Fibroblast of the conjunctiva (primary cell): ENCODE measurements around the gene DDX10.

Source experiments
- DNase-seq: peaks from one replicate; pipeline ENCODE4 v3.0.0-alpha.2; 2010; ENCODE audit warnings: low read depth

DDX10 gene

GRCh38 chr11:108872781-108873291, 208.0 kb downstream of the DDX10 start:
- DNase-seq = no peak

DNA sequence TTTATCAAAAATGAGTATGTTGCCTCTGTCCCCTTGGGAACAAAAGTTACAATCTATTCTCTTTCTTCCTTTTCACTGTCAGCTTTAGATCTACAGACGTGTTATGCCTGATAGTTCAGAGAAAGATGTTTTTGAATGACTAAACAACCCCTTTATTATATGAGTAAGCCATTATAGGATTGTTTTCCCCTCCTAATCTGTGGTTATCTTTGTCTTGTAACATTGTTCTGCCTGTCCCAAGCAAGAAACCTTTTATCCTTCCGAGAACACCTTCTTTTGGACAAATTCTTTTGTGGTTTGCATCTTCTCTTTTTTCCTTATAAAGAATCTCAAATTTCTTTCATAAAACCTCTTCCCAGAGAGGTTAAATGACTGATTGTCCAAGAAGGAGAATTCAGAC, 208.4 kb downstream of the DDX10 start:
- no peak for DNase-seq

- no peak for DNase-seq
Observed at GRCh38 chr11:108873941-108874340, 209.1 kb downstream of the DDX10 start.

GRCh38 chr11:108875134-108875533, 210.3 kb downstream of the DDX10 start:
- DNase-seq = no peak

DNA sequence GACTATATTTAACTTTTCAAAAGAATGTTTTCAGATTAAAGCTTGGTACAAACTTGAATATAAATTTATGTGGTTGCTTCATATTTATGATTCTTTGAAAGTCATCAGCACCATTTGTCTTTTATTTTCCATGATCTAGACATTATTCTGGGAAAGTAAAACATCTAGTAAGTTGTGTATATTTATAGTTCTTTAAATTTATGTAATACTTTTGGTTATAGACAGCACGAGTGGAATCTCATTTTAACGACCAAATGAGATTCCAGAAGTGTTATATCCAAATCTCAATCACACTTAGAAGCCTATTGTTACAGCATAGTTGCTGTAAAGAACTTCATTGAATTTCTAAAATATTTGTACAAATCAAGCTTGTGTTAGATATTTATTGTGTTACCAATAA, 212.3 kb downstream of the DDX10 start:
- no peak for DNase-seq

GRCh38 chr11:108880510-108880909, 215.6 kb downstream of the DDX10 start:
- no peak for DNase-seq

GRCh38 chr11:108881131-108881530, 216.3 kb downstream of the DDX10 start:
- DNase-seq = no peak

DNA sequence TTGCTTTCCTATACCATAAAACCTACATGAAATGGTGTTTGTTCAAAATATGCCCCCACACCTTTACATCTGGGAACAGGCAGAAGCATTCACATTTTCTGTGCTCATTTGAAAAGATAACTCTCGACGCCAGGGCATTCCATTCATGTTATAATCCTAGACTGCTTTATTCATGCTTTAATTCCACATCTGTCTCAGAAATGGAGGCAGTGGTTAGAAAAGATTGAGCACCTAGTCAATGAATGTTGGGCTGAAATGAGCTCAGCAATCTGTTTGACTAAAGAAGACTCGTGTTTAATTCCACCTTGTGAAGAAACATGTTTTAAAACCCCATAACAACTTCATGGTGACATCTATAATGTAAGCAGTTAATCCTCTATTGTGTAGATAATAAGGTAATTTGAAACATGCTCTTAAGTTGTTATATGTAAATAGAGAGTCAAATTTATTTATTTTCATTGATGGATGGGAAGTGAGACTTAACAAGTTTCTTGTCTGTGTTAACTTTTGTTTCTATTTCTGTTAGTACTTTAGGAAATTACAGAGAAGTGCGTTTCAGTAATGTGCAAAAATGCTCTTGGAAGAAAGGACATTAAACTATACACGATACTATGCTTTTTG, 217.5 kb downstream of the DDX10 start:
- no peak for DNase-seq

DNA sequence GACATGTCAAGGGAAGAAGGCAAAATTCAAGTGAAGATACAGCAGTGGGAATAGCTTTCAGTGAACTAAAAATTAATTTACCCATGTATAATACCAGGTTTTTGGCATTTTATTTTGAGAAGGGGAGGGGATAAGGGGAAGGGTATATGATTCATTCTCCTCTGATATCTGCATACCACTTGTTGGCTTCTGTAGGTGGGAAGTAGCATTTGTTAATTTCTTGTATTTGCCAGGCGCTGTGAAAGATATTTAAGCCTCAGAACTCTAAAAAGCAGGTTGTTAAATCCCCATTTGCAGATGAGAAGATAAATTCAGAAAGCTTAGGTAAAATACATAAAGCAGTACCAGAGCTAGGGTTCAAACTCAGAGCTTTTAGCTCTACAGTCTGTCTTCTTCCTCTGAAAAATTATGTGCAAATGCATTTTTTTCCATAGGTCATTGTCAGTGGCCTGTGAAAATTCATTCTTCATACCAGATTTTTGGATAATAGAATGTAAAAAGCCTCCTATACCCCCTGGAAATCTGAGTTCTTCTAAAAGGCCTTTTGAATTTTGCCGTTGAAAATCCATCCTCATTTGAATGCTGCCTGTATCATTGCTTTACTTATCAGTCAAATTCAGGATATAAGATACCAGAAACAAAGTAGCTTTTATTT, 221.3 kb downstream of the DDX10 start:
- DNase-seq = no peak

- no peak for DNase-seq
Observed at GRCh38 chr11:108886660-108887009, 221.8 kb downstream of the DDX10 start.

DNA sequence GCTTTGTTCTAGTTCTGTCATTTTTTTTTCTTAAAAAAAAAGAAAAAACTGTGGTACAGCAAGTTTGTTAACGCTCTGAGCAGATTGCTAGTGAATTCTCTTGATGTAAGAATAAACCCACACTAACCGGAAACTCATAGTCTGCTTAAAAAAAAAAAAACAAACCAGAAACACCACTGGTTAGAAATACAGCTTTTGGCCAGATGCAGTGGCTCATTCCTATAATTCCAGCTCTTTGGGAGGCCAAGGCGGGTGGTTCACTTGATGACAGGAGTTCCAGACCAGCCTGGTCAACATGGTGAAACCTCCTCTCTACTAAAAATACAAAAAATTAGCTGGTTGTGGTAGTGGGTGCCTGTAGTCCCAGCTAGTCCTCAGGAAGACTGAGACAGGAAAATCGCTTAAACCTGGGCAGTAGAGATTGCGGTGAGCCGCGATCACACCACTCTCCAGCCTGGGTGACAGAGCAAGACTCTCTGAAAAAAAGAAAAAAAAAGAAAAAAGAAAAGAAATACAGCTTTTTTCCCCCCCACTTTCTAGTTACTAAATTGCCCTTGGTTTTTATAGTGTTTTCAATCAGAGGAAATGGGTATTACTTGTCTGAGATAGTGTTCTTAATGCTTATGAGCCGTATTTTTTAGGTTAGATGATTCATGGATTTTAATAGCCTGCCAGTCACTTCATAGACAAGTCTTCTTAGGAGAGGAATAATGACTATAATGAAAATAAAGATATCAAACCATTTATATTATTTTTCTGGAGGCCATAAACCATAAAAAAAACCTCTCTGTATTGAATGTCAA, 222.8 kb downstream of the DDX10 start:
- no peak for DNase-seq

- DNase-seq = no peak
Observed at GRCh38 chr11:108890482-108891105, 225.7 kb downstream of the DDX10 start.

DNA sequence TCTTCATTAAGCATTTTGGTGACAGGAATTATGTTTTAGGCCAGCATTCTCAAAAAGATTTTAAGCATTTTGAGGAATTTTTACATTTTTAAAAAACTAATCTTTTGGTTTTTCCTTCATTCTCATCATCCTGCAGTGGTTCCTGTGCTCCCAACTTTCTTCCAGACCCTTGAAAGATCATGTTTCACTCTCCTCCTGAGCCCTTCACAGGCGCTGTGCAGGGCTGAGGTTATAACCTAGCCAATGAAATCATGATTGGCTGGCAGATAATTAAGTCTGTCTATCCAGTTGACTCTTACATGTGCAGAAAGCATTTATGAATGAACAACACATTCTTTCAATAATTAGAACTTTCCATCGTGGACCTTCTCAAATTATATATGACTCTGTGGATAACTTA, 226.3 kb downstream of the DDX10 start:
- no peak for DNase-seq

DNA sequence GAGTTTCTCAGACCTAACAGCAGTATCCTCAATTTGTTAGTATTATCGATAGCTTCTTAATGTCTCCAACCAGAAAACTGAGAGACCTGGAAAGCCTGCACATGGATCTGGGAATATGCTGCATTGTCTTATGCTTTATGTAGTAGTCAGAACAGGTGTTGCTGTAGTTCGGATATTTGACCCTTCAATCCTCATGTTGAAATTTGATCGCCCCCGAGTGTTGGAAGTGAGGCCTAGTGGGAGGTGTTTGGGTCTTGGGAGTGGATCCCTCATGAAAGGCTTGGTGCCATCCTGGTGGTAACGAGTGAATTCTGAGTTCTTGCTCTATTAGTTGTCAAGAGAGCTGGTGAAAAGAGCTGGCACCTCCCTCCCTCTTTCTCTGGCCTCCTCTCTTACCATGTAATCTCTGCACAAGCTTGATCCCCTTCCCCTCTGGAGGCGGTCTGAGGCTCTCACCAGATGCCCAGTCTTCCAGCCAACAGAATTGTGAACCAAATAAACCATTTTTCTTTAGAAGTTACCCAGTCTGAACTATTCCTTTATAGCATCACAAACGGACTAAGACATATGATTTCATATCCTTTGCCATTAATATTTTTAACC, 227.1 kb downstream of the DDX10 start:
- no peak for DNase-seq

DNA sequence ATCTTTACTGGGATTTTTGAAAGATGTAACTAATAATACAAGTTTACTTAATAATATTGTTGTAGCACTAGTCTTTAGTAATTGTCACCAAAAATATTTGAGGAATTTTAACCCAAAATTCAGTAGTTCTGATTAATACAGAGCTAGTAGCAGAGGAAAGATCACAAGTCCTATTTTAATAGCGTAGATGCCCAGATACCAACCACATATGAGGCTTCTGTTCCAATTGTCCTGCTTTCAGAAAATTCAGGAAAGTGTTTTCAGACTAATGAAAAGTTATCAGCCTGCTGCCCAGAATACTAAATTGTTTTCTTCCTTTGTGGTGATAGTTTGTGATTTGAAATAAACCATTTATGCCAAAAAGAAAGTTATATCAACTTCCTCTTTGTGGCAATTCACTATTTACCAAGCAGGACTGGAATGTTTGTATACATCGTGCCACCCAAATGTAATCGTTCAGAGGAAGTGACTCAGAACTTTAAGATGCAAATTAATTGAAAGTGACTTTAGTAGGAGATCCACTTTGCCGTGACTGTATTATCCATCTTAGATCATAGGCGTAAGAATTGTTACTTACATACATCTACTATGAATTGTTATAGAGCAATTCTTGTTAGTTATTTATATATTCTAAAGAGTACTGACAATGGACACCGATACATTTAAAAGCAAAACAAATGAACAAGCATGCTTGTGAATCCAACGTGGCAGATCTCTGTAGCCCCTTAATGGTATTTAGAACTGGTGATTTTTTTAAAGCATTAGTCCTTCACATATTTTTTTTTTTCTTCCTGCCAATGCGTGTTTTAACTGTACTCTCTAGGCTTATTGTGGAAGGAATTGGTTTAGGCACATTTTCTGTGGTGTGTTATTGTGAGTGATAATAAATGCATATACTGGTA, 231.0 kb downstream of the DDX10 start:
- DNase-seq = no peak

- no peak for DNase-seq
Observed at GRCh38 chr11:108897071-108897481, 232.2 kb downstream of the DDX10 start.

DNA sequence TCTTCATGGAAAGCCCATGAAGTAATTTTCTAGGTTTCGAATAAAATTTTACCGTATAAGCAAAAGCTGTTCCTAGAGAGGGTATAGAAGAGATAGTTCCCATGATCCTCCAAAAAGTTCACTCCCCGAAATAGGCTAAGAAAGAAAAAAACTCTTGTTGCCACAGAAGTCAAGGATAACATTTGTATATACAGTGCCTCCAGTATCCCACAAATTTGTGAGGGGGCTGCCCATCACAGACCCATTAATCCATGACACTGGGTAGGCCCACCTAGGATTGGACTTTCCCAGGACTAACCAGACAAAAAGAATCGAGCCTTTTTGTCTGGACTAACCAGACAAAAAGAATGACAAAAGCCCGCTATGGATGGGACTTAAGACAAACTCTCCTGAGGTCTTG, 233.0 kb downstream of the DDX10 start:
- DNase-seq = no peak

GRCh38 chr11:108901359-108901758, 236.5 kb downstream of the DDX10 start:
- DNase-seq = no peak

DNA sequence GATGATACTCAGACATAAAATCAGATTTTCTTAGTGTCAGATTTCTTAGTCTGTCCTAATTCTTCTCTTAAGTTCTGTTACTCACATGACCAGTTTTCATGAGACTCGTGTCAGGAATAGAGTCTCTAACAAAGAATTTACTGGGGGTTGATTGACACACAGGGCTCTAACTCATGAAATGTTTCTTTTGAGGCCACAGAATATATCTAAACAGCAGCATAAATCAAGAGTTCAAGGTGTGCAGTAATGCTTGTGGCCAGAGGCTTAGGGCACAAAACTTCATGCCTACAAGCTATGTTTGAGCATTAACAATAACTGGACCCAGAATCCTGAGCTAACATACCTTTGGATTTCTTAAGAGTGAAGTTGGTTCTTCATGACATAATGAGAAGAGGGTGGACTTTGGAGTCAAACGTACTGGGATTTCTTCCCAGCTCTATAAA, 237.2 kb downstream of the DDX10 start:
- DNase-seq = no peak

GRCh38 chr11:108904480-108904879, 239.6 kb downstream of the DDX10 start:
- no peak for DNase-seq

DNA sequence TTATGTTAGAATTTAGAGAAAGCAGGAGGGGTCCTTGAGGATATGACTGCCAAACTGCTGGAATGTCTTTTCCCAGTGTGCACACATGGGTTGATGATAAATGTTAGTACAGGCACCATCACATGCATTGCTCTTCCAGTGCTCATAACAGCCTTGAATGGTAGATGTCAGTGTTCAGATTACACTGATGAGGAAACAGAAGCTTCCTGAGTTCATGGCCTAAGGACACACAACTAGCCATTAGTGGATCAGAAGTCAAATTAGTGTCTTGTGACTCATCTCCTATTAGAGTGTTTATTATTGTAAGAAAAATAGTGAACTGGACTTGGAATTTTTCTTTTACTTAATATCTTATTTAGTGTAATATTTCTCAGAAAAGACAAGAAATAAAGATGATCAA, 241.5 kb downstream of the DDX10 start:
- peak; percentile 38 for DNase-seq
